CD4-positive, alpha-beta T cell treated with Interleukin-12 subunit alpha and Interleukin-12 subunit beta, for 1 hour (primary cell): ENCODE measurements around the gene SPTSSB.

Experiments
- DNase-seq: peaks from one replicate; pipeline ENCODE4 v3.0.0-alpha.2; 2020

SPTSSB gene, protein sequence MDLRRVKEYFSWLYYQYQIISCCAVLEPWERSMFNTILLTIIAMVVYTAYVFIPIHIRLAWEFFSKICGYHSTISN

DNA sequence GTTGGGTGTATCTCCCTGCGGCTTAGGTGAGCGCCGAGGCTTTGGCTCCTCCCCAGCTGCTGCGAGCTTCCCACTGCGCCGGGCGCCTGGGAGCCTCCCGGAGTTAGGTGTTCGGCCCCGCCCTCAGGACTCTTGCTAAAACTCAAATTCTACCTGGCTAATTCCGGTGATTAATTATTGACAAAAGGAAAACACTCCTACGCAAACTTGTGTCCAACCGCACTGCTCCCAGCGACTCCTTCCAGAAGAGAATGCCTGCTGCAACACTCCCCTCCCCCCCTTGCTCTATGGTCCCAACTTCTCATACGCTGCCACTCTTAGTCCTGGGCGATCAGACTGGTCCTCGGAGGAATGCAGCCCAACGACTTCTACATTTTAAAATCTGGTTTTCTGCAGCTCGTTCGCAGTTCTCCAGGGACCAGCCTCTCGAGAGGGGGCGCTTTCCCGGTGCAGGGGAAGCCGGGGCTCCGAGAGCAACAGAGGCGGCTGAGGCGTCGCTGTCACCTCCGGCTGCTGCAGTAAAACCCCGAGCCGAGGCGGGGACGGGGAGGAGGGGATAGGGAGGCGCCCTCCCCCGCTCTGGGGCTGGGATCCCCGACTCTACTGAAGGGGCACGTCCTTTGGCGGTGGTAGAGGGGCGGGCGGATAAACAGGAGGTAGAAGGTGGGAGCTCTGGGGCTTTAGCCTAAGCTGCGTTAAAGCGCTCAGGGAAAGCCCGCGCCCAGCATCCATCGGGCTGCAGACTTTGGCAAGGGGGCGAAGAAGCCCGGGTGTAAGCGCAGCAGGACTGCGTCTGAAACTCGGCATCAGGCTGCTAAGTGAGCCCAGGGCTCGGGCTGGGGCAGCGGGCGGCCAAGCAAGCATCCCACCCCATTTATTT lies at the start of gene SPTSSB:
TSS of gene SPTSSB (minus strand) at position 77 of the 880 bp plus-strand sequence. CDS start 25,194 bp downstream, outside the sequence.
- peak; percentile 41 for DNase-seq

DNA sequence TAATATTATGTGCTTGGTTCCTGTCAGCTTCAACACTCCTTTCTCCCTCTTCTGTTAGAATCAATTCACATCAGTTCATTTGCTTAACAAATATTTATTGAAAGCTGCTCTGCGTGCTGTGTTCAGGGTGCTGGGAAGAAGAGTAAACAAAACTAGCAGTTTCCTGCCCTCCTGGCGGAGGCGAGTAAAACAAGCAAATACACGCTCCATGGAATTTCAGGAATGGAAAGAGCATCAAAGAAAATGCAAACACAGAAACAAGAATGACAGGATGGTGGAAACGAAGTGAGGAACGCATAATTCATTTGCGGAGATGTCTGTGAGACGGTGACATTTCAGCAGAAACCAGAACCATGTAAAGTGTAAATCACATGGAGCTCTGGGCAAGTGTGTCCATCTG lies 49.4 kb upstream of the SPTSSB start:
- no peak for DNase-seq

DNA sequence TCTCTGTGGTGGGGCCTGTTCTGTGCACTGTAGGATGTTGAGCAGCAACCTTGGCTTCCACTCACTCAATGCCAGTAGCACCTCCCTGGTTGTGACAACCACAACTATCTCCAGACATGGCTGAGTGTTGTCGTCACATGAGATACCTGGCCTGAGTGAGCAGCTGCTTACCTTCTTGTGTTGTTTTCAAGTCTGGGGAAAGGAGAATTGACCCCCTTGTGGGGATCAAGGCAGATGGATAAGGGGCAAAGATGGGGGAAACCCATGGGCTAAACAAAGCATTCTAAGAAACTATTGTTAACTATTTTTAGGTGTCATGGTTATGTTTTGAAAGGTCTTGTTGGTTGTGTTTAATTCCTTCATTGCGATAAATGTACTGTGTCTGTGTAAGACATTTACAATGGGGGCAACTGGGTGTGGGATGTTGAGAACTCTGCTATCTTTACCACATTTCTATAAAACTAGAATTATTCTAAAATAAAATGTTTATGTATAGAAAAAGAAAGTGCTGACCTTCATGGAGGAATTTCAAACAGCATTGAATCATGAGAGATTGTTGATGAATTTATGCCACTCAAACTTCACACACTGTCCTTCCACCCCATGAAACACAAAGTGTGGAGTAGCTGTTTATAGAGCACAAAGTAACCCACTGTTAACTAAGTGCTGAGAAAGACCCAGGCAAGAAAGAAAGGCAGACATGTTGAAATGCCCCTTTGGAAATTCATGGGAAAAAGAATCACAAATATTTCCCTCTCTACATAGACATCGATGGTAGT lies 48.4 kb upstream of the SPTSSB start:
- DNase-seq, result no peak

DNA sequence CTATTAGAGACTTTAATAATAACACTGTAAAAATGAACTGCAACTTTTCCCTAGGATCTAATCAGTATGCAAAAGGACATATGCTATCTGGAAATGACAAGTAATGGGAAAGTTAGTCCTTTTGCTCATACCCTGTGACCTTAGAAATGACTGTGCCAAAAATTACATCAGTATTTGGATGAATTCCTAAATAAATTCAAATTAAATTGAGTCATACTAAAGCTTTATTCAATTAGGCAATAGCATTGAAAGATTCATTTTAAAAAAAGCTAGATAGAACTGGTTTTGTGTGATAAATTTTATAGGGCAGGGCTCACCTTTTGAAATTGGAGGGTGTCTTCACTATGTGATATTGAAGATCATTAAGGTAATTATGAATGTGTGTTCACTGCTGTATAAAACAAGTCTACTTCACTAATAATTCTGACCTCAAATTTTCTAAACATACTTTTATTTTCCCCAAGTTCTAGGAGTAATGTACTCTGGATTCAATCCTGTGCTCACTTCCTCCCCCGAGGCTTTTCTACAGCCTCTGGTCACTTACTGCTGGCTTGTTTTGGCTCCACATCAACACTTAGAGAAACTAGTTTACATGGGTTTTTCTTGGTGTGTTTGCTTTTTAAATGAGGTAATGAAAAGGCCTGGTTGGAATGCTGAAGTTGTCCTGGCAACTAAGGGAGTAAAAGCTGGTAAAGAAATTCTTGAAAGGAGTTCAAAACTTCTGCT lies 44.4 kb upstream of the SPTSSB start:
- no peak for DNase-seq

DNA sequence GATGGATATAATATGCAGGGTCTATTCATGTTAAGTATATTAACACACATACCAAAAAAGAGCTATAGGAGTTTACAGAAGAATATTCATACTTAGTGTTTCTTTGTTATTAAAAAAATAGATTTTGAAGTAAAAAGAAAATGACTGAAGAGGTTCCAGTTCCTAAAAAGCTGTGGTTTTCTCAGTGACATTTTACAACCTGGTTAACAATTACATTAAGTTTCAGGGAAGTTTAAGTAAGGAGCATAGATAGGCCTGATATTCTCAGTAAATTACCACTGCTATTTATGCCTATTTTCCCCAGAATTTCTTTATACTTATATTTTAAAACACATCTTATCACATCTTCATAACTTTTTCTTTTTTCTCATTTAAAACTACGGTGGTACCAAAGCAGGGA lies 43.6 kb upstream of the SPTSSB start:
- no peak for DNase-seq

DNA sequence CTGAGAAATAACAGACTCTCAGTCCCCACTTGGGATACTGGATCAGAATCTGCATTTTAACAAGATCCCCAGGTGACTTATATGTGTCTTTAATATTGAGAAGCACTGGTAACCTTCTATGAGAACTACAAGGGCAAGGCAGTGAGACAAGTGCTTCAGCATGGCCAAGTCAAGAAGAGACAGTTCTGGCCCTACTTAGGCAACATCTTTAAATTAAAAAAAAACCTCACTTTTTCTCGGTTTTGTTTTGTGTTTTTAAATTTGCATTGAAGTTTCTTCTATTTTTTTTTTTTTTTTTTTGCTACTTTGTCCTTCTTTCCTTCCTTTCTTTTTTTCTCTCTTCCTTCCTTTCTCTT lies 42.5 kb upstream of the SPTSSB start:
- no peak for DNase-seq

DNA sequence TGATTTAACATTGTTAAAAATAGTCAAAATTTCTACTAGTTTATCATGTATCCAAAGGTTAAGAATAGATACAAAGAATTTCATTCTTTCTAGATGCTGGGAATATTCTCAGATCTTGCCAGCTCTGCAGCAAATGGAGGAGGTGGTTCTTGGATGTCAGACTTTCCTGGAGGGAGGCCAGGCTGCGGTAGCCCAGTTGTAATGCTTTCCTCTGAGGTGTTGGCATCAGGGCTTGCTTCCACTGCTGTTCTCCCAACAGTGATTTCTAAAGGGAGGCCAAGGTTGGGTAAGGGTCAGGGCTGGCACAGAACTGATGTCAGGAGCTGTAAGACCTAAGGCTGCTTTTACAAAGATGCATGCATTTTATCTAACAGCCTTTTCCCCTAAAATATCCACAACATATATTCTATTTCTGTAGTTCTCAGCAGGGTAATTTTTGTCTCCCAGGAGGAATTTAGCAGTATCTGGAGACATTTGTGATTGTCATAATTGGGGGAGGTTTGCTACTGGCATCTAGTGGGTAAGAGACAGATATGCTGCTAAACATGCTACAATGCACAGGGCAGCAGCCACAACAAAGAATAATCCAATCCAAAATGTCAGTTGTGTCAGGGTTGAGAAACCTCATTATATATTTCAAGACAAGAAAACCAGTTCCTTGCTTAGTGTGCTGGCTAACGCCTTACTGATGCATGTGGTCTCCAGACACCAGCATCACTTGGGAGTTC lies 42.0 kb upstream of the SPTSSB start:
- no peak for DNase-seq

DNA sequence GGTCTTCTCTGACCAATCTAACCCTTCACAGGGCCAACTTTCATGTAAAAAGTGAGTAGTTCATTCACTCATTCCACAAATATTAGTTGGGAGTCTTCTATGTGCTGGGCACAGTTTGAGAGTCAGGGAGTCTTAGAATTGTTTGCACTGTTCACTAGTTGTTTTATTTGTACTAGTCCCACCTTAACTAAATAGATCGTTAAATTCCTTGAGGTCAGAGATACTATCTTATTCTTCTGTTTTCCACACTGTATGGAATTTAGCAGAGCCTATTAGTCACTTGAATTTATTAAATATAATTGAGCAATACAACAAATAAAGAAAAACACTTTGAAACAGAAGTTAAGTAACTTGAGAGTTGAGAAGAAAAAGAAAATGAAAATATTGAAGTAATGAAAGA lies 40.8 kb upstream of the SPTSSB start:
- no peak for DNase-seq

DNA sequence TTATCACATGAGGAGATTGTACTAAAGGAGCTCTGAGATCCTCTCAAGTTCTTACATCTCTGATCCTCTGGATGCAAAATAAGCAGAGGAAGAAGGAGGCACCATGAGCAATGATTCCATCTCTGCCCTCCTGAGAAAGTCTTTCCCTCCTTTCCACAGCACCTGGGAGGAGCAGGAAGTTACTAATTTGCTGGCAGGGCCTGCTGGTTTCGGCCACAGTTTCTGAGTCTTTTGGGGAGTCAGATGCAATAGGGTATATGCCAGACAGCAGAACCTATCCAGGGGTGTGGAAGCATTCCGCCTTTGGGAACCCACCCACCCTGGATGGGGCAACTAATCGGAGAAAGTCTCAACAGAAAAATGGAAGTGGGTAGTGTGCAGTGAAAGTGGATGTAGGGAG lies 38.5 kb upstream of the SPTSSB start:
- no peak for DNase-seq

DNA sequence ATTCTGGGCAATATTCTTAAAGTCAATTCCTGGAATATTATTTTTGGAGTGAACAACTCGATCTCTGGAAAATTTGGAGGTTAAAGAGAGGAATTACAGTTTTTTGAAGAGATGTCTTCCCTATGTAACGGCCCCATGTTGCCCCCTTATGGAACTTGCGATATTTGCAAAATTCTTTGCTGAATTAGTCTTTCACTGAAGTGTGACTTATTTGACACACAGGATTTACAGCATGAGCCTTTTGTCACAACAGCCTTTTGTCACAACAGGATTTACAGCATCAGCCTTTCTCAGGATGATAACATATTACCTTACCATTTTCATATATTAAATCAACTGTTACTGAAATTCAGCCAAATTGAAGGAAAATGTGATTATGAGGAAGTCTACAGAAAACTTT lies 37.8 kb upstream of the SPTSSB start:
- DNase-seq, result peak; percentile 56

DNA sequence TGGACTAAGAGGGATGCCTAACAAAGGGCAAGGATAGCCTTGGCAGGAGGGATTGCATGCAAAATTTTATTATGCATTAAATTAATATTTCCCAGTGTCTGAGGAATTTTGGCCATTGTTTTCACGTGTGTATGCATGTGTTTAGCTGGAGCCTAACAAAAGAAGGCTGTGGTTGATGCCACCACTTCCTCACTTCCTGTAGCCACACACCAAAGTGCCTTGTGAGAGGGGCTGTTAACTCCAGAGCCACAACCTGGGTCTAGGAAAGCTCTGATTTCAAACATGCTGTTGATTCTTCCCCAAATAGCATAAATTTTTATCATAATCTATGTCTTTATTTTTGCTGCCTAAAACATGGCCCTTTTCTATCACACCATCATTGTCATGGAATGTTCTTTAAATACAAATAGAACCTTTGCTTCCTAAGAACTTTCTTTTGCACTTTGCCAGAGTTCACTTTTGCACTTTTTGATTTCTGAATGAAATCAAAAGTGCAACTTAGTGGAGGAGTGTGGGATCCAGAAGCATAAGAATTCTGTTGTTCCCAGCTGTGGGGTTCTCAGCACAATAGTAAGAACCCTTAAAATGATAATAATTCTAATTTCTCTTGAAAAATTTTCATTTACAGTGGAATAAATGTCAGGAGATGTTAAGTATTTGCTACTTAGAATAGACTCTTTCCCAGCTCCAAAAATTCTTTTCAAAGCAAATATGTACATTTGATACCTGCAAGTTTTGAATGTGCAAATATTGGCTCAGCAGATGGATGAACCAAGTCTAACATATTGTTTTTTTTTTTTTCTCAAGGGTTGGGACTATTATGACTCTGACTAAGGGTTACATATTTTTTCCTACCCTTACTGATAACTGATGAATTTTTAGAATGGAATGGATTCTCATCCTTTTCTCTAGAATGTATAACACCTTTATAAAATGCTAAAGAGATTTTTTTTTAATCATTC lies 35.6 kb upstream of the SPTSSB start:
- DNase-seq, result peak; percentile 21

DNA sequence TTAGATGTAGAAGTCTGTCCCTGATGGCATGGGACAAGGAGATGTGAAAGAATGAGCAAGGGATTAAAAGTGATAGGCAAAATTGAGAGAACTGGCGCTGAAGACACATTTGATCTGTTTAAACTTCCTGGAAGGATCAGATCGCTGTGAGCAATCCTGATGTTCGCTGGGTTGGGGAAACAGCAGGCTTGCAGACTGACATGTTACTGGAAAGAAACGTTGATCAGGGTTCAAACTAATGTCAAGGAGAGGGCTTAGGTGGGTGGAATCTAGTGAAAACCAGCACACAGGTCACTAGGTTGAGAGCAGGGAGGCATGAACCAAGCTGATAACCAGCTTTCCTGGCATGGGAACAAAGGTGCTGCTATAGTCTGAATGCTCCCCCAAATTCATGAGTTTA lies 34.5 kb upstream of the SPTSSB start:
- DNase-seq, result no peak

DNA sequence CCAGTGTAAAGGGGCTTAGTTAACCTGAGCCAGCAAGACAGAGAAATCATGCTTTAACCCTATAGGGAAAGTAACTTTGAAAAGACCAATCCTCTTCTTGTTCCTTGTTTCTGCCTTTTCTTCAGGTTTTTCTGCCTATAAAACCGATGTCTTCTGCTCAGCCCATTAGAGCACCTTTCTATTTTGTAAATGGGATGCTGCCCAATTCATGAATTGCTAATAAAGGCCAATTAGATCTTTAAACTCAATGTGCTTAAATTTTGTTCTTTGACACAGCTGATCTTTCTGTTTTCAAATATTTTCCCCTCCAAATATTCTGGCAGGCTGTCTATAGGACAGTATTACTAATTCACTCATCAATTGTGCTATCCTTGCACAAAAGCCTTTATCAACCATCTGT lies 33.8 kb upstream of the SPTSSB start:
- no peak for DNase-seq

DNA sequence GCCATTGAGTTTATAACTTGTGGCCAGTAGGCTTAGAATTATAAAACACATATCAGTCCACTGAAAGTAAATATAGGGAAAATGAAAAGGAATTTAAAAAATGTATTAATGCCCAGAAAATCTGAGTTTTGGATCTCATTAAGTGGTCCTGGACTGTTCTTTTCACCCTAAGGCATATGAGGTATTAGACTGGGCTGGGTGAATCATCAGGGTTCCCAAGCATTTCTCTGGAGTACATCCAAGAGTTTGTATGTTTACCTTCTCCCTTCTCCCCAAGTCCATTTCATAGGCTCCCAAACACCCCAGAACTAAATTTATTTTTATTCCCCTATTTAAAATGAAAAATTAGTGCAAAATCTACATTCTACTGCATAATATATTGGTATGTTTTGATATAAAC lies 31.9 kb upstream of the SPTSSB start:
- no peak for DNase-seq

DNA sequence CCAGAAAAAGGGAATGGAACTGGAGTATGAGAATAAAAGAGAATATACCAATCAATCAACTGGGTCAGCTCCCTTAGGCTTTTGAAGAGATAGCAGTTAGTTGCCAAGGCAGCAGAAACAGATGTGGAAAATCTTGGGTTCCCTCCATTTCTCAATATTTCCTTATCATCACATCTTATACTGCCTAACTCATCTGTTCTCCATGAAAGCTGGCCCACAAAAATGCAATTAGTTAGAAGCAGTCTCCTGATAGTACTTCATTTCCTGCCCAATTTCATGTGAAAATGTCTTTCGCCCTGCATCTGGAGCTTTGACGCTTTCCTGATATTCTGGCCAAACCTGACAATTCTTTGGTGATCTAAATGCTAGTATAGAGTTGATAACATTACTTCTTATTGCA lies 30.1 kb upstream of the SPTSSB start:
- DNase-seq, result no peak

DNA sequence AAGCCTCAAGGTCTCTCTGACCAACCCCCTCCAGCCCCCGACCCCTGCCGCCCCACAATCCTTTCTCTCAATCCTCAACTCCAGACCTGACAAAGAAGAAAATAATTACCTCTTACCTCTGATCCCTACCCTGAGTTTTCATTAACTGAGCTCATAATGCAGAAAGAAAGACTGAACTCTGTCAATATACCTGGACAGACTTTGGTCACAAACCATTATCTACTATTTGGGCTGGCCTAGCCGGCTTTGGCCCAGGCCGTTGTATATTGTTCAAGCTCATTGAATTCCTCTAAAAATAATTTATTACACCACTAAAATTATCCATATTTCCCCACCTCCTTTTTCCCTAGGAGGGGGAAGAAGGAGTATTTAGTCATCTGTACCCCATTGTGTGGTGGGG lies 29.3 kb upstream of the SPTSSB start:
- DNase-seq, result no peak

DNA sequence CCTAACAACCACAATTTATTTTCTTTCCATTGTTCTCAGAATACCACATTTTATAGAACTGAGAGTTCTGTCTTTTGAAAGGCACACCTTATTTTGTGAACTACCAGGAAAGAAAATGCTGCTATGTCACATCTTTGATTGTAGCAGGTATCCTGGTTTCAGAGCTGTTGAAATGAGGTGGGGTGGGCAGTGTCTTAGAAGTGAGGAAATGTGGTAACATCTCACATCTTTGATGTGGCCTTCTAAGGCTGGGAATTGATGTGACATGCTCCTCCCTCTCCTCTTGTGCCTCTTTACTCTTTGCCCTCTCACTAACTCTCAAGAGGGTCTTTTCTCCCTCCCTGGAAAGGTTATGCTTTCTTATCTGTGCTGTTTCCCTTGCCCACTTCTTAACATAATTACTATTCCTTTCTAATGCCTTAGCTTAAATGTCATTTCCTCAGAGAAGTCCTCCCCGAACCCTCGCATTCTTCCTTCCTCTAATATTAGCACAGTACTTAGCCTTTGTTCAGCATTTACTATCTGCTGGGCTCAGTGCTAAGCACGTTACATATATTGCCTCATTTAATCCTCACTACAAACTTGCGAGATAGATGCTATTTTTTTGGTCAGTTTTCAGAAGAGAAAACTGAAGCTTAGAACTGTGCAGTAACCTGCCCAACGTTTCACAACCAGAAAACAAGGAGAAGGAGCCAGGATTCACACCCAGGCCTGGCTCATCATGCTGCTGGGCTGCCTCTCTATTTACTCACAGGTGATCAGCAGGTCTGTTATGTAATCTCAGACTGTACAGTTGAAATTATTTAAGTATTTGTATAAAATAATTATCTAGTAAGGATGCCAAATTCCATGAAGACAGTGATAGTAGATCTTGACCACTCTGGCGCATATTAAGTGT lies 24.0 kb upstream of the SPTSSB start:
- DNase-seq, result peak; percentile 49

DNA sequence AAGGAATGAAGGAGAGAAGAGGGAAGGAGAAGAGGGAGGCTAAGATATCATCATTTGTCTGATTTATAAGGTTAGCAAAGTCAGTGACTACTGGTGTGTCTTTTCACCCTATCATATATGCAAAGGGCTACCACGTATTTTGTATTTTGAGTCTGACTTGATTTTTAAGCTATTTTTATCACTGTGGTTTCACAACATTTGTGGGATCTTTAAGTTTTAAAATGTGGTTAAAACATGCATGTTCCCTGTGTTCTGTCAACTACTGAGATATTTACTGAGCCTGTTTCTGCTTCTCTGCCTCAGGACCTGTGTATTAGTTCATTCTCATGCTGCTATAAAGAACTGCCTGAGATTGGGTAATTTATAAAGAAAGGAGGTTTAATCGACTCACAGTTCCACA lies 22.5 kb upstream of the SPTSSB start:
- DNase-seq, result no peak

DNA sequence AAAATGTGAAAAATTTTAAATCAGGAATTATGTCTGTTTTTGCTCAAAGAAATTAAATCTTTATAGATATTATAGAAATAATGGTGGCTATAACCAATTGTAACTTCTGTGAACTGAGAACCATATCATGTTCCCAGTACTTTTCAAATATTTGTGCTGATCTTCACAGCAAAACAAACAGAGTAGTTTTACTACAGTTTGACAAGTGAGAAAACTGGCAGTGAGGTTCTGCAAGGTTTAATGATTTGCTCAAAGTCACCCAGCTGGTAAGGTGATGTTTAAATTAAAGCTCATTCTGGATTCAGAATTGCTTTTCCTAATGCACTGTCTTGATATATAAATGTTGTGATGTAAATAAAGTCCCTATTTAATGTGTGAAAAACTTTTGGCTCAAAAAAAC lies 22.0 kb upstream of the SPTSSB start:
- DNase-seq, result no peak

DNA sequence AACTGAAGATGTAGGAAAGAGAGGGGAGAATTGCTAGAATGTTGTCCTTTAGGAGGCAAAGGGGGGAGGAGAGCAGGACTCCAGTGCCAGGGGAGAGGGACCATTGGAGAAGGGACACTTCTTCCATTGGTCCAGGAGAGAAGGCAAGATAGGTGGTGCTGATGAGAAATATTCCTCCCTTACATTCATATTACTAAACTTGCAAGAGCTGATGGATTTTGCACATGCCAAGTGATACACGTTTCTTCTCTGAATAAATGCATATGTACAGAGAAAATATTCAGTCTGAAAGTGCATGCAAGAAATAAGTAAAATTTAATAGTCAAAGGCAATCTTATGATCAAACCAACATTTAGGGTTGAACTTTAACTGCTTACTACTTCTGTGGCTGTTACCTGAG lies 21.5 kb upstream of the SPTSSB start:
- no peak for DNase-seq
